GM15510 (cell line): Measurements from ENCODE around the gene WDR33.

ENCODE experiments used
- POLR2A ChIP-seq: IDR thresholded peaks from 3 replicates; pipeline ENCODE4 v1.6.1; 2011; ENCODE audit warnings: borderline replicate concordance; ENCODE audit not compliant: insufficient read length; ENCODE audit errors: extremely low read depth

WDR33 gene

DNA sequence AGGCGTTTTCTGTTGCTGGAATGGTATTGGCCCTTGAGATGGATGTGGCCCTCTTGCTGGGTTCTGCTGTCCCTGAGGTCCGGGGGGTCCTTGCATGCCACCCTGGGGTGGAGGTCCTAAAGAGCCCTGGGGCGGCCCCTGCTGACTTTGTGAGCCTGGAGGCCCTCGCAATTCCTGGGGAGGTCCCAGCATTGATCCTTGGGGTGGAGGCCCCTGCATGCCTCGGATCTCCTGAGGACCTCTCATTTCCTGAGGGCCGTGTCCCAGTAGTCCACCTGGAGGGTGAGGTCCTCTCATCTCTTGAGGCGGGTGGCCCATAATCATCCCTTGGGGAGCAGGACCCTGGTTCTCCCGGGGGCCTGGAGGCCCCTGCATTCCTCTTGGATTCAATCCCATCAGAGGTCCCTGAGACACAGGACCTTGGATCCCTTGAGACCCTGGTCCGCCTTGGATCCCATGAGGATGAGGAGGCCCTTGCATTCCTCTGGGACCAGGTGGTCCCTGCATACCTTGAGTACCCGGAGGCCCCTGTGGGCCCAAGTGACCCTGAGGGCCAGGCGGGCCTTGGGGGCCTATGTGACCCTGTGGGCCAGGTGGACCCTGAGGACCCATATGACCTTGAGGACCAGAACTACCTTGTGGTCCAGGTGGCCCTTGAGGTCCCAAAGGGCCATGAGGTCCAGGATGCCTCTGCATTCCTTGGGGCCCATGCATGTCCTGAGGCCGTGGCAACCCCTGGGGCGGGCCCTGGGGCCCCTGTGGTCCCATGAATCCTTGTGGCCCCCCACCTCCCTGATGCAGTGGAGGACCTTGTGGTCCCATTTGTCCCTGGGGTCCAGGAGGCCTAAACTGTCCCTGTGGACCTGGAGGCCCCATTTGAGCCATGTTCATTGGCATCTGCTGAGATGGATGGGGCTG is 91.4 kb downstream of the WDR33 start:
- no peak for TF ChIP-seq POLR2A

DNA sequence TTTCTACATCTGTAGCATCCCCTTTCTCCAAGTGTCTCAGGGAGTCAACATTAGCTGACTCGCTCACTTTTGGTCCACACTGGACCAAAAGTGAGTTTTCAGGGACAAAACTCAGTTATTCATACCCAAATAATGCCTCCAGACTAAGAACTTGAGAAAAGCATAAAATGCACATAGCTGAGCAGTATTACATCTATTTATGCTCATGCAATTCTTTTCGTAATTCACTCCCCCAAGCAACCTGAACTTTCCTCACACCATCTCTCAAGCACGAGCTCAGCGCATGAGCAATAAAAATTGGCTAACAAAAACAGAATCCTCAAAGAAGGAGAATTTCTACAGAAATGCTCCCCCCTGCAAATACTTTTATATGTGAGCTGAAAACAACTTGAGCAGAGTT is 92.7 kb downstream of the WDR33 start:
- TF ChIP-seq POLR2A: no peak

DNA sequence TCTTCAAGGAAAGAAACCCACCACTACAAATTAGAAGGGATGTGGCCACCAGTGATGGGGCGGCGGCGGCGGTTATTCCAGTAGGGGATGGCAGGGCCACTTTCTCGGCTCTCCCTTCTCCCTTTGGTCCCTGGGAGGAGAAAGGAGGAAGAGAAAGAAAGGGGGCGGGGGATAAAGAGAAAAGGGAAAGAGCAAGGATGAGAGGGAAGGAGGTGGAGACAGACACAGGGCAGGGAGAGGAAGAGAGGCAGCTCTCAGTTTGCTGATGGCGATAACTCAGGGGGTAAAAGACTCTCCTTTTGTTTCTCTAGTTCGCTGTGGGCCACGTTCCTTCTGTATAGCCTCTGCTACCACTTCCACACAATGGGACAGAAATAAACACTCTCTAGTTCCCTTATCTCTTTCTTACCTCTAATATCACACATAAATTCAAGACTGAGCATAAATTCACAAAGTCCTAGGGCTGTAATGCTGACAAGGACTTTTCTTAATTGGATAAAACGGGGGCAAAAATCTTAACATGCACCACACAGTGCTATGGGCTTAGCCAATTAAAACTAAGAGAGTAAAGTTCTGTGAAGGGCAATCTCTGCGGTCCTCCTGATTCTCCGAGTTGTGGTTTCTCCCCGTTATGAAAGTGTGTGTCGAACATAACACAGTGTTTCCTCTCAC is 95.1 kb downstream of the WDR33 start:
- no peak for TF ChIP-seq POLR2A

DNA sequence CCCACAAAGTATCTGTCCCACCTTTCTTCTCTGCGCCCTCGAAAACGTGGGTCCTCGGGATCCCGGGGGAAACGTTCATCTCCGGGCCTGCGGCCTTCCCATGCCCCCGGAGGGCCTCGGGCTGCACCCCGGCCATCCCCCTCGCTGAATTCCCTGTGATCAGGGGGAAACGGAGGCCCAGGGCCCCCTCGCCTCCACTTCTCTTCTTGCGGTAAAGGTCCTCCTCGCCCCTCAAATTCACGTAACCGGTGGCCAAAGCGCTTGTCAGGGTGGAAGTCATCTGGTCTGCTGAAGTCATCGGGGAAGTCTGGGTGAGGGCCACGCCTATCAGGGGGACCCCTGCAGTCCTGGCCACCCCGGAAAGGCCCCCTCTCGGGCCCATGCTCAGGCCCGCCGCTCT is 97.4 kb downstream of the WDR33 start:
- TF ChIP-seq POLR2A: no peak

DNA sequence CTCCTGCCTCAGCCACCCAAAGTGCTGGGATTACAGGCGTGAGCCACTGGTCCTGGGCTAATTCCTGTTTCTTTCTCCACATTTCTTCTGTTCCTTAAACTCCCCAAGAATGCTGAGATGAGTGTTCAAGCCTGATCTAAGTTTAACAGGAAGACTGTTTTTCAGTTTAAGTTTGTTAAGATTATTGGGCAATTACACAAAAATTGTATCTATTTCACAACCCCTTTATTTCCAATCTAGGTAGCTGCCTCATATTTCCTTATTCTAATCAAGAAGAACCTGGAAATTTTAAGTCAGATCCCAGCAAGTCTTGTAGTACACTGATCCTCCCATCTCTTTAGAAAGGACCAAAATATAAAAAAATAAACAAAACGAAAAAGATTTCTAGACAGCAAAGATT is 98.0 kb downstream of the WDR33 start:
- TF ChIP-seq POLR2A: no peak

DNA sequence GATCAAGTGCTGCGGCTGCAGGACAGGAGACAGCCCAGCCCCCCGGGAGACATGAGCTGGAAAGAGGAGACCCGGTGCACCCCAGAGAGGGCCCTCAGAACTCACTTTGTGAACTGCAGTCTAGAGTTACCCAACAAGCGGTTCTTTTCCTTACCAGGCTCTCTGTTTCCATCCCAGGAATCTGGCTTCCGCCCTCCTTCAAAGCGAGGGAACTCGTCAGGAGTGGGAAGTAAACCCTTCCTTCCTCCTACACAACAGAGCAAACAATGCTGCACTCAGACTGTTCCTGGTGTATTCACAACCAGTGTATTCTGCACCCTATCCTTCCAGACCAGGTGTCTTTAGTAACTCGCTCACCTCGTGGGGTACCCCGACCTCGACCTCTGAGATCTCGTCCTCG is 101.6 kb downstream of the WDR33 start:
- no peak for TF ChIP-seq POLR2A

DNA sequence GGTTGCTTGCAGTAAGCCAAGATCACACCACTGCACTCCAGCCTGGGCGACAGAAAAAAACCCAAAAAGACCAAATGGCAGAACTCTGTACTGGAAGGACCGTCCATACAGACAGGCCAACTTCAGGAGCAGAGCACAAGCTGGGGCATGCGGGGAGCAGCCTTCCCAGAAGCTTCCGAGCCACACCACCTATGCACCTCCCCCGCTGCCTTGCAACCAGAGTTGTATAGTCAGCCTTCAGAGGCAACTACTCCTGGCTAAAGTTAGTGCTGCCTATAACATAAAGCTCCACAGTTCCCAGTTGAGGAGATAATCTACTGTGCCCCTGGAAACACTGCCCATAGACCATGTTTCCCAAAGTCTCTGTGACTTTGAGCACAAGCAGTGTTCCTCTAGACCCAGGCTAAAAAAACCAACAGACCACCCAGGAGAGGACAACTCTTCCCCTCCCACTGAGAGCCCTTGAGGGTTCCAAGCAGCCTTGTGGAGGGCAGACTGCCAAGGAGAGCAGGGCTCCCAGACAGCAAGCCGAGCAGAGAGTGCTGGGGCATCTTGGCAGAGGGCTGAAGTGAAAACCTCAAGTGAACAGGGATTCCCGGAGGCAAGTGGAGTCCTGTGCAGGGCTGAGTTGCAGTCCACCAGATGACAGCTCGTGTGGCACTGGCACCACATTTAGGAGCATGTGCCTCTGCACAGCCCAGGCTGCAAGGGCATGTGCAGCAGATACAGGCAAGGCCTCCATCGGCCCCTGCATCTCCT is 102.9 kb downstream of the WDR33 start:
- no peak for TF ChIP-seq POLR2A

DNA sequence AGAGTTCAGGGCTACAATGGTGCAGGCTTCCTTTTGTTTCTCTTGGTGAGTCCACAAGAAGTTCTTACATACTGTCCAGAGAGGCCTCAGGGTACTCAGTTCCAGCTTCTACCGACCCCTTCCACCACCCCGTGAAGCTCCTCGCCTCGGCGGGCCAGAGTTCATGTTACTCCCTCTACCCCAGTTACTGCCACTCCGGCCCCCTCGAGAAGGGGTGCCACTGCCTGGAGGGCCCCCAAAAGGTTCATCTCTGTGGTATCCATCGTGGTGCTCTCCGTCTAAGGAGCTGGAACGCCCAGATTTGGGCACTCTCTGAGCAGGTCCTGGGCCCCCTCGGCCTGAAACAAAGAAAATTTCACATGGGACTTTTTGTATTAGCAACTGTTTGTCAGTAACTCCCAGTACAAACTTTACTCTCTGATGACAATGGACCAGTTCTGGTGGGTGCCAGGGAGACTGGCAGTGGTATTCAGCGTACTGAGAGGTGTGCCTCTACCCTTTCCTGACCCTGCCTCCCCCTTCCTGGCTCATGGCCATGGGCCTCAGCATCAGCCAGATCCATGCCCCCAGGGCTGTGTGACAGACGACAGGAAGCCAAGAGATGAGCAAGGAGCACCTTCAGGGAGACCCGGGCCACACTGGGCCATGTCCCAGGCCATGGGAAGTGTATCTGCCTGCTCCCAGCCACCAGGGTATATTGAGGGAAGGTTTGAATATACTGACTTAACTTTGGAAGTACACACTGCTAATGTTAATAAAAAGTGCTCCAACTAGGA is 104.6 kb downstream of the WDR33 start:
- TF ChIP-seq POLR2A: no peak

DNA sequence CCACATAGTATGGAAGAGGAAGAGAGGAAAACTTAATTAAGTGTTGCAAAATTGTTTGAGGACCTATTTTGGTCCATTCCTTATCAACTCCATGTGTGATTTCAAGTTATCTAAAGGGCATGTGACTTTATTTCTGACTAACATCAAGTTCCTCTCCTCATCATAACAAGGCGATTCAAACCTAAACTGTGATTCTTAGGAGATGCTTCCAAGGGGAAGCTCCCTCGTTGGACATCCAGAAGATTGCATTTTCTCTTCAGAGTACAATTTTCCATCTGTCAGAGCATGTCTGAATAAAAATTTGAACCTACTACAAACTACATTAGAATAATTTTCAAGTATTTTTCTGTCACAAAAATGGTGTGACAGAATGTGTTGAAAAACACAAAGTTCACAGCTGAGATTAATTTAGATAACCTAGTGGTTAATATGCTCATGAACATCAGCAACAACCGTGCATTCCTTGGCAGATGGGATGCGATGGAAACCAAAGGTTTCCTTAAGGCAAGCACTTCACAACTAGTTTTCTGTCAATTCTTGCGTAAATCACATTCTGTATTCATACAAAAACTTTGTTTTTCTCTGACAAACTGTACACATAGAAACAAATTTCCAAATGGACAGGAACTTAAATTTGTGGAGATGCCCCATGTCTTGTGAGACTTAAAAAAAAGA is 105.4 kb downstream of the WDR33 start:
- no peak for TF ChIP-seq POLR2A

DNA sequence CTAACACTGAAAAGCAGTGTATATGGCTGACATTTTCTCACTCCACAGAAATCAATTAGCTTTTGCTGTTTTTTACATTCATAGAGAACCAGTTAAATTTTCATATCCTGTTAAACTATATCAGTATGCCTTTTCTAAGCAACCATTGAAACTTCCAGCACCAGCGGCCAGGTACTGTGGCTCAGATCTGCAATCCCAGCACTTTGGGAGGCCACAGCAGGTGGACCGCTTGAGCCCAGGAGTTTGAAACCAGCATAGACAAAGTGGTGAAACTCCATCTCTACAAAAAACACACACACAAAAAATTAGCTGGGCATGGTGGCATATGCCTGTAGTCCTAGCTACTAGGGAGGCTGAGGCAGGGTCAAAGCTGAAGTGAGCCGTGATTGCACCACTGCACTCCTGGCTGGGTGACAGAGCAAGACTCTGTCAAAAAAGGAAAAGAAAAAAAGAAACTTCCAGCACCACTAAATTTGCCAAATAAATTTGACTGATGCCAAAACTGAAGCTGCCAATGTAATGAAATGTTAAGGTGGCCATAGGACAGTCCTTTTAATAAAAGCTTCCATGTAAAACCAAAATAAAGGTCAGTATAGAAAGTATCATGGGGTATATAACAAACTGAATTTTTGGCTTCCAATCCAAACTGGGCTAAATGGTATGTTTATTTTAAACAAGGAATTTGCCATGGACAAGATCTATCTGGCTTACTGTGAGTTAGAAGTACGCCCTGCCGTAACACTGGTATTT is 106.2 kb downstream of the WDR33 start:
- no peak for TF ChIP-seq POLR2A

DNA sequence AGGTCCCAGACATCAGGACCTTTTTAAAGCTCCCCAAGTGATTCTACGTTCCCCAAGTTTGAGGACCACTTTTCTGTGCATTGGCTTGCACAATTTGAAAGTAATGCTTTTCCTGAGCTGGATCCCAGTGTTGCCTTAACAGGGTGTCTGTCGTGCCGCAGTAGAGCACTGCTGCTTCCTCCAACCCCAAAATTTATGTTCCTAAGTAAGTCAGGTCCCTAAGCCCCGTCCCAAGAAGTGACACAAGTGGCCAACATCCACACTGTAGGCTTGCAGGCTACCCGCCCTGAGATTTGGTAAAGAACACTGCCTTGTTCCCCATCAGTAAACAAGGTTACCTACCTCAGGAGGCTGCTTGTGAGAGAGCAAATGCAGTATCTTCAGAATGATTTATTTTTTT is 107.7 kb downstream of the WDR33 start:
- no peak for TF ChIP-seq POLR2A

DNA sequence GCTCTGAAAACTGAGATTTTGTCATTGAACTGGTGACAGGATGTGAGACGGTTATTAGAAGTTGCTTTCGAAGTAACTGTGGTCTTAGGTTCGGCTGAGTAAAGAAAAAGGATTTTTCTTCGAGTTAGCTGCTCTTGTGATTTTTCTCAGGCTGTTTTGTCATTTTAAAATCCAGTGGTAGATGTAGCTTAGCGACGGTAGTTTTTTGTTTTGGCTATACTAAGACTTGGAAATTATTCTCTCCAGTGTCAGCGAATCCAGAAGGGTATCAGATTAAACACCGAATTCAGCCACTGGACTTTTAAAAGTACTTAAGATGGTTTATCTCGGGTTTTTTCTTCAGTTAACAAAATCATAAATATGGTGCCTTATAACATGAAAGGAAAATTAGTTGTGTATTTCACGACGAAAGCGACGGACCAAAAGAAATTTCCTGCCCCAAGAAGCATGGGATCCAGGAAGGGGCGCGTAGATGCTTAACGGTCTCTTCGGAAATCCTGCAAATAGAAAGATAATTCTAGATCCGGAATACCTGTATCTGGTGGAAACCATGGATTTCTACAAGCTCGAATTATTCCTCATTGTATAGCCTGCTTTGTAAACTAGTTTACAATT is 108.5 kb downstream of the WDR33 start:
- TF ChIP-seq POLR2A: no peak
